GM12874 (cell line): Measurements from ENCODE around the gene RAD51D.

ENCODE experiments used
- TF ChIP-seq, protein P1 (sequence below): IDR thresholded peaks from 2 replicates; pipeline ENCODE4 v1.5.1; 2011; ENCODE audit warnings: low read depth, mild to moderate bottlenecking, control low read depth, low read length, moderate library complexity; ENCODE audit not compliant: insufficient read depth

Gene RAD51D

DNA sequence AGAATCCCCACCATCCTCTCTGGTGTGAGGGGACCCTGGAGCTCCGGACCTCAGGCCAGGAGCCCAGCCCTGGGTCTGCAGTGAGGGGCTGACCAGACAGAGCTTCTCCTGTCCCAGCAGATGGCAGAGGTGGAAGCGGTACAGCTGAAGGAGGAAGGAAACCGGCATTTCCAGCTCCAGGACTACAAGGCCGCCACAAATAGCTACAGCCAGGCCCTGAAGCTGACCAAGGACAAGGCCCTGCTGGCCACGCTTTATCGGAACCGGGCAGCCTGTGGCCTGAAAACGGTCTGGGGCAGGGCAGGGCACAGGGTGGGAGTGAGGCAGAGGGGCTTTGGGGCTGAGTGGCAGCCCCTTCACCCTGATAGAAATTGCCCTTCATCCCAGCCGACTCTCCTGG is 28.5 kb upstream of the RAD51D start:
- TF ChIP-seq, protein P1, sequence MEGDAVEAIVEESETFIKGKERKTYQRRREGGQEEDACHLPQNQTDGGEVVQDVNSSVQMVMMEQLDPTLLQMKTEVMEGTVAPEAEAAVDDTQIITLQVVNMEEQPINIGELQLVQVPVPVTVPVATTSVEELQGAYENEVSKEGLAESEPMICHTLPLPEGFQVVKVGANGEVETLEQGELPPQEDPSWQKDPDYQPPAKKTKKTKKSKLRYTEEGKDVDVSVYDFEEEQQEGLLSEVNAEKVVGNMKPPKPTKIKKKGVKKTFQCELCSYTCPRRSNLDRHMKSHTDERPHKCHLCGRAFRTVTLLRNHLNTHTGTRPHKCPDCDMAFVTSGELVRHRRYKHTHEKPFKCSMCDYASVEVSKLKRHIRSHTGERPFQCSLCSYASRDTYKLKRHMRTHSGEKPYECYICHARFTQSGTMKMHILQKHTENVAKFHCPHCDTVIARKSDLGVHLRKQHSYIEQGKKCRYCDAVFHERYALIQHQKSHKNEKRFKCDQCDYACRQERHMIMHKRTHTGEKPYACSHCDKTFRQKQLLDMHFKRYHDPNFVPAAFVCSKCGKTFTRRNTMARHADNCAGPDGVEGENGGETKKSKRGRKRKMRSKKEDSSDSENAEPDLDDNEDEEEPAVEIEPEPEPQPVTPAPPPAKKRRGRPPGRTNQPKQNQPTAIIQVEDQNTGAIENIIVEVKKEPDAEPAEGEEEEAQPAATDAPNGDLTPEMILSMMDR, result no peak

DNA sequence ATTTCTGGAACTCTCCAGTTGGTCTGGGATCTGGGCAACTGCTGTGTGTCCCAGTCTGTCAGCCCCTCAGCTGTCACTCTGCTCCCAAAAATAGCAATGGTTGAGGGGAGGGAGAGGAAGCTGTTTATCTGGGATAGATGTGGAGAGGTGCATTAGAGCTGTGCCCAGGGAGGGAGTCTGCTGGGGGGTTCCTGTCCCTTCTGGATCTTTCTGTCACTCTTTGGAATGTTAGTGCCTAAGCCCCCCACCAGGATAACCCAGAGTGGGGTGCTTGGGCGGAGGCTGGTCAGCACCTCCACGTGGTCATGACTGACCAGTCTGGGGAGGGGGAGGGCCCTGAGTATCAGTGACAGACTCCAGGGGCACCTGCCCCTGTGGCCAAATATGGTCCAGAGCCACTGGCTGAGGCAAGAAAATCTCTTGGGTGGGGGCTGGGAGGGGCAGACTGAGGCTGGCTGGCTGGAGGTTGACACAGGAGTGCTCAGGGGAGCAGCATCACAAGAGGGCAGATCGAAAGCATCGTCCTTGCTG is 27.8 kb upstream of the RAD51D start, which contains the start of gene UNC45B:
UNC45B (plus strand) TSS at position 443 of the 531 bp plus-strand sequence. CDS start 447 bp downstream, outside the sequence.
- TF ChIP-seq, protein P1, result no peak

DNA sequence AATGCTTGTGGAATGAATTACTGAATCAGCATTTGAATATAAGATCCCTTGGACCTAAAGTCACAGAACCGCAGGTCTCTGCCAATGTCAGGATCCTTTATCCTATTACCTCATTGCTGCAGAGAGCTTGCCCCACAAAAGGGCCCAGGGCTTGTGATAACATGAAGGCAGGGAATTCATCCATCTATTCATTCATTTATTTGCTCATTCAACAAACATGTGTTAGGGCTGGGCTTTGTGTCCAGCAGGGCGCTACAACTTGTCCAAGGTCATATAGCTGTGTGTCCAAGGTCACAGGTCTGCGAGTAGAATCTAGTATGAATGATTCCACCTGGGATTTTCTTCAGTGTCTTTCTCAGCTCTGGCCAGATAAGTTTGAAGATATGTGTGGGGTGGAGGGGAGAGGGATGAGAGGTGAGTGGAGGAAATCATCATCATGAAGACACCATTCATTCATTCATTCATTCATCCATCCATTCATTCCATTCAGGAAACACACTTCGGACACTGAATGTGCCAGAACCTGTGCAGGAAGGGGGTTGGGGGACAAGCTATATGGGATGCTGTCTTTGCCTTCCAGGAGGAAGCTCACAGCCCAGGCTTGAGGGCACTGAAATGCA is 26.7 kb upstream of the RAD51D start:
- TF ChIP-seq, protein P1, result no peak

DNA sequence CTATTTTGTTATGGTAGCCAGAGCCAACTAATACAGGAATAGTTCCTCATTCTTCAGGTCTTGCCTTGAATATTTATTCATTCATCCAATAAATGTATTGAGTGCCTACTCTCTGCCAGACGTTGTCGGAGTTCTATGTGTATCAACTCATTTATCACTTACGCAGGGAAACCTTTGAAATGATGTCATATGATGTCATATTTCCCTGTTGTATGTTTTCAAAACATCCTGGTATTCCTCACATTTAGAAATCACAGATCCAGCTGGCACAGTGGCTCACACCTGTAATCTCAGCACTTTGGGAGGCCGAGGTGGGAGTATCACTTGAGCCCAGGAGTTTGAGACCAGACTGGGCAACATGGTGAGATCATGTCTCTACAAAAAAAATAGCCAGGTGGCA is 25.2 kb upstream of the RAD51D start:
- TF ChIP-seq, protein P1, result no peak

DNA sequence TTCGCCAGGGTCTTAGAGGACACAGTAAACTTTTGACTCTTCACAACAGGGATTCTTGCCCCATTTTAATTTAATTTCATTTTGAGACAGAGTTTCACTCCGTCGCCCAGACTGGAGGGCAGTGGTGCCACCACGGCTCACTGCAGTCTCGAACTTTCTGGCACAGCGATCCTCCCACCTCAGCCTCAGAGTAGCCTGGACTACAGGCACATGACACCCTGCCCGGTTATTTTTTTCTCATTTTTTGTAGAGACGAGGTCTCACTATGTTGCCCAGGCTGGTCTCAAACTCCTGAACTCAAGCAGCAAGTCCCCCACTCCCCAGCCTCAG is 22.8 kb upstream of the RAD51D start:
- TF ChIP-seq, protein P1, result no peak

DNA sequence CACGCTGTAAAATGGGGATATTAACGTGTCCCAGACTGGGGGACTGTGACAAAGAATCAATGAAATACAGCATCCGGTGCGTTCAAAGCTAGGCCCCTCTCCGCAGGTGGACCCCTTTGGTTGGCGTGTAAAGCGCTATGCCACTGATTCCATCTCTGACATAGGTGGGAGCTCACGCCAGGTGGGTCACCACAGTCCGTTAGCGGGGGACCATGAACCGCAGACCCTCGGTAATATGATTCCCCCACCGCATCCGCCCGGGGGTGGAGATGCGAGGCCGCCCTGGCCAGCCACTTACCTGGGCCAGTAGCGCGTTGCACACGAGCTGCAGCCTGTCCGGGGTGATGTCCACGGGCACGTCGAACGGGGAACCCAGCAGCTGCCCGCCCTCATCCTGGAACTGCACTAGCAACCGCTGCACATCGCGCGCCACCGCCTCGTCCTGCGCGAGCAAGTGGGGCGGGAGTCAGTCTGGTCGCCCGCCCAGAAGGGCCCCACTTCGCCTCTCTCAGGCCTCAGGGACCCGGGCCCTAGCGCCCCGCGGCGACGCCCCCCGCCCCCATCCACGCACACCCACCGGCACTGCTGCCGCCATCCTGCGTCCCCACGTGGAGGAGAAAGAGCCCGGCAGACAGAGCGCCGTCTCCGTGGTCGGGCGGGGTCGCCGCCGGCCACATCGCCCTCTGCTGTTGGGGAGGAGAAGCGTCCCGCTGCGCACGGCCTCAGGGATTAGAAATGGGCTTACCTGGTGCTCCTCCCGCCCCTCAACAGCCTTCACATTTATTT is 22.2 kb upstream of the RAD51D start, which contains the start of gene NLE1:
NLE1 (minus strand) TSS at position 623 of the 786 bp plus-strand sequence; CDS start at position 595, 28 bp downstream.
- TF ChIP-seq, protein P1, result peak; percentile 98

DNA sequence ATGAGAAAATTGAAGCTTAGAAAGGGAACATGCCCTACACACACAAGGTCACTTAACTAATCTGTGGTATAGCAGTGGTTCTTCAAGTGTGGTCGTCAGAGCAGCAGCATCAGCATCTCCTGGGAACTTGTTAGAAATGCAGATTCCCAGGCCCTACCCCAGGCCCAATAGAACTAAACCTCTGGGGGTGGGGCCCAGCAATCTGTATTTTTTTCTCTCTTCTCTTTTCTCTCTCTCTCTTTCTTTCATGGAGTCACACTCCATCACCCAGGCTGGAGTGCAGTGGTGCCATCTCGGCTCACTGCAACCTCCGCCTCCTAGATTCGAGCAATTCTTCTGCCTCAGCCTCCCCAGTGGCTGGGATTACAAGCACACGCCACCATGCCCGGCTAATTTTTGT is 18.6 kb upstream of the RAD51D start:
- TF ChIP-seq, protein P1, result no peak
